ENCODE data around the gene TSPEAR. TPM values are rescaled to one million over a fixed set of nuclear protein-coding genes. Genes with fewer than 3 reads are reported as not detected.

The TSPEAR gene
- total RNA-seq, 1 donor from 2014 or later, result not detected

DNA sequence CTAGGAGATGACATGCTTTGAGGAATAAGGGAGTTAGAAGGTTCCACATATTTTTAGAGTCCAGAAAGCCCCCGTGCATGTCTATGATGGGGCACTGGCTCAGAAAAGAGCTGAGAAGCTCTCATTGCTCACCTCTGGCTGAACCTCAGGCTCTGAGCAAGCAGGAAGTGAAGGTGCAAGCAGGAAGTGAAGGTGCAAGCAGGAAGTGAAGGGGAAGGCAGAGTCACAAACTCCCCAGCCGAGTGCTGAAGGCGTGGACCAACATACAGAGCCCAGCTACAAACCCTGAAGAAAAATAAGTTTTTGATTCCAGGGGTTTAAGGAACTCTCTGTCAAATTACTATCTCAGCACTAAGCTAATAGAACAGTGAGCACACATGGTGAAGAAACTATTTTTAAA lies 92.5 kb downstream of the TSPEAR start:
- Mint-ChIP-seq H3K9me3 (ENCODE audit: low read depth) (peaks cover 32% of the 10 kb centered on the region), H3K4me1 (ENCODE audit: low read depth) (no peaks in the 10 kb centered on the region), H3K27ac (no peak overlapping the region), H3K27me3 (peaks cover 3% of the 10 kb centered on the region), H3K36me3 (ENCODE audit: insufficient read depth) (peaks cover 5% of the 10 kb centered on the region), H3K4me3 (ENCODE audit: low read depth) (no peak overlapping the region)
- TF ChIP-seq, protein P1, sequence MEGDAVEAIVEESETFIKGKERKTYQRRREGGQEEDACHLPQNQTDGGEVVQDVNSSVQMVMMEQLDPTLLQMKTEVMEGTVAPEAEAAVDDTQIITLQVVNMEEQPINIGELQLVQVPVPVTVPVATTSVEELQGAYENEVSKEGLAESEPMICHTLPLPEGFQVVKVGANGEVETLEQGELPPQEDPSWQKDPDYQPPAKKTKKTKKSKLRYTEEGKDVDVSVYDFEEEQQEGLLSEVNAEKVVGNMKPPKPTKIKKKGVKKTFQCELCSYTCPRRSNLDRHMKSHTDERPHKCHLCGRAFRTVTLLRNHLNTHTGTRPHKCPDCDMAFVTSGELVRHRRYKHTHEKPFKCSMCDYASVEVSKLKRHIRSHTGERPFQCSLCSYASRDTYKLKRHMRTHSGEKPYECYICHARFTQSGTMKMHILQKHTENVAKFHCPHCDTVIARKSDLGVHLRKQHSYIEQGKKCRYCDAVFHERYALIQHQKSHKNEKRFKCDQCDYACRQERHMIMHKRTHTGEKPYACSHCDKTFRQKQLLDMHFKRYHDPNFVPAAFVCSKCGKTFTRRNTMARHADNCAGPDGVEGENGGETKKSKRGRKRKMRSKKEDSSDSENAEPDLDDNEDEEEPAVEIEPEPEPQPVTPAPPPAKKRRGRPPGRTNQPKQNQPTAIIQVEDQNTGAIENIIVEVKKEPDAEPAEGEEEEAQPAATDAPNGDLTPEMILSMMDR (IDR thresholded peaks at IDR 0.05; ENCODE audit: unreplicated experiment), result no peak
- no peak for DNase-seq (ENCODE audit: low spot score, unreplicated experiment)

DNA sequence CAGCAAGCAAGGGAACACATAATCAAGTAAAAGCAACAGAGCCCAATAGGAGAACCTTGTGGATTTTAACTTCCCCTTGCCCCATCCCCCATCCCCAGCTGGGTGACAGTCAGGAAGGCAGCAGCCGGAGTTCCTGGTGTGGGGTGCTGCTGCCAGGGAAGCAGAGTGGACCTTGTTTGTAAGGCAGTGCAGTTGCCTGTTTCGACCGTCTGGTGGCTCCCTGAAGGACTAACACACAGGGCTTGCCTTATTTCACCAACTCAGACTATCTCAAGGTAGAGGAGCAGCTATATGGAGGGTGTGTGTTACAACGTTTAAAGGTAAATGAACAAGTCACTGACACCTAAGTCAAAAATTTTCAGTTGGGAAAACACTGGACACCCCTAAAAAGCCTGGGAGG lies 92.9 kb downstream of the TSPEAR start:
- Mint-ChIP-seq H3K36me3 (ENCODE audit: insufficient read depth) (peaks cover 5% of the 10 kb centered on the region), H3K4me1 (ENCODE audit: low read depth) (no peaks in the 10 kb centered on the region), H3K9me3 (ENCODE audit: low read depth) (peaks cover 28% of the 10 kb centered on the region), H3K4me3 (ENCODE audit: low read depth) (no peak overlapping the region), H3K27ac (no peak overlapping the region), H3K27me3 (peaks cover 3% of the 10 kb centered on the region)
- TF ChIP-seq, protein P1 (IDR thresholded peaks at IDR 0.05; ENCODE audit: unreplicated experiment), result peak; percentile 33
- no peak for DNase-seq (ENCODE audit: low spot score, unreplicated experiment)

DNA sequence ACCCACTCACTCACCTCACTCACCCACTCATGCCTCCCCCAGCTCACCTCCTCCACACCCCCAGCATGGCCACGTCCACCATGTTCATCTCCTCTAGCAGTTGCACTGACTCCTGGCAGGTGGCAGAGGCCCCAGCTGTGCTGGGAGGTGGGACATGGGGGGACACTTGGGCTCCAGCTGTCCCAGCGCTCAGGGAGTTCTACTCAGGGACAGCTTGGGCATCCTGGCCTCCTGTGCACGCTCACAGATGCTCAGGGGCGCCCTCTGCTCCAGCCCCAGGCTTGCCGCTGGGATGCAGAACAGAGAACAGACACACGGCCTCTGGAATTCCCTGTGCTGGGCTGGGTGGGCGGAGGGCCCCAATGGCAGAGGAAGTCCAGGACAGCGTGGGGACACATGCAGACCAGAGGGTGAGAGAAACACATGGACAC lies 94.3 kb downstream of the TSPEAR start:
- H3K27me3 Mint-ChIP-seq, result peaks cover 6% of the 10 kb centered on the region
- no peak for DNase-seq (ENCODE audit: low spot score, unreplicated experiment)
- H3K27ac Mint-ChIP-seq, result no peak overlapping the region
- no peak overlapping the region for H3K4me3 Mint-ChIP-seq (ENCODE audit: low read depth)
- TF ChIP-seq, protein P1 (IDR thresholded peaks at IDR 0.05; ENCODE audit: unreplicated experiment), result no peak
- H3K4me1 Mint-ChIP-seq (ENCODE audit: low read depth), result no peaks in the 10 kb centered on the region
- H3K36me3 Mint-ChIP-seq (ENCODE audit: insufficient read depth), result peaks cover 5% of the 10 kb centered on the region
- peaks cover 16% of the 10 kb centered on the region for H3K9me3 Mint-ChIP-seq (ENCODE audit: low read depth)

DNA sequence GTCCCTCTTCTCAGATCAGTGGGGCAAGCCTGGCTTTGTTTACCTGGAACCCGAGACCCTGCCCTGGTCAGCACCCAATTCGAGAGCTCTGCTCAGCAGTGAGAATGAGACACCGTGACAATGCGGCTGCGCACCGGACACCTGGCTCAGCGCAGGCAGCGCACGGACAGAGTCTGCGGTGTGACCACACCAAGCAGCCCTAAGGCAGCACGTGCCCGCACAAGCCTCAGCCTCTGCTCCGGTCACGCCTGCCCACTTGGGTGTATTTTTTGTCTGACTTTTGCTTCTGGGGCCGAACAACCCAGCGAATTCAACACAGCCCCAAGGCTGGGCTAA lies 94.8 kb downstream of the TSPEAR start:
- Mint-ChIP-seq H3K27me3 (peaks cover 6% of the 10 kb centered on the region), H3K4me1 (ENCODE audit: low read depth) (no peaks in the 10 kb centered on the region), H3K36me3 (ENCODE audit: insufficient read depth) (peaks cover 5% of the 10 kb centered on the region), H3K9me3 (ENCODE audit: low read depth) (peaks cover 13% of the 10 kb centered on the region), H3K27ac (no peak overlapping the region), H3K4me3 (ENCODE audit: low read depth) (no peak overlapping the region)
- TF ChIP-seq, protein P1 (IDR thresholded peaks at IDR 0.05; ENCODE audit: unreplicated experiment), result no peak
- DNase-seq (ENCODE audit: low spot score, unreplicated experiment), result no peak

DNA sequence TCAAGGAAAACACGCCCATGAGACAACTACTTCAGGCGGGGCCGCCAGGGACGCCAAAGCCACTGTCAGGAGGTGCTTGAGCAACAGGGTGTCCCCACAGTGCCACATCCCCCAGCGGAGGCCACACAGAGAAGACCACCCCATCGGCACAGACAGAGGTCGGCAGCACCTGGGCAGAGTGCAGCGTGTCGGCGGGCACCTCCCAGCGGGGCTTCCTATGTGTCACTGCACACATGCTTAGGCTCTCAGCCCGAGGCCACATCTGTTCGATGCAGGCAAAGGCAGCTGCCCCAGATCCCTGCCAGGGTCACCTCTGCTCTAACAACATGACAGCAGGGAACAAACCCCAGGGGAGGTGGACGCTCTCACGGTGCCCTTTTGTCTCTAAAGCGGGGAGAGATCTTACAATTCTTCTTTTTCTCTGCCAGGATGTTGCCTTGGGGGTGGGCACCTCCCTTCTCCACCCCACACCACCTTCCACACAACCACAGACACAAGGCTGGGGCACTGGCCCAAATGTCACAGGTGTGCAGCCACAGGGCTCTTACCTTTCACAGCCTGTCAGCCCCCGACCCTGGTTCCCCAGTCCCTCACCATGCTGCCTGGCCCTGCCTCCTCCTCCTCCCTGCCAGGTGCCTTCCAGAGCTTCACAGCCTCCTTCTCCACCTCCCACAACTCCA lies 95.3 kb downstream of the TSPEAR start:
- no peak overlapping the region for H3K4me3 Mint-ChIP-seq (ENCODE audit: low read depth)
- no peak for DNase-seq (ENCODE audit: low spot score, unreplicated experiment)

More for the DNA sequence above, 95.3 kb downstream of the TSPEAR start:
- Mint-ChIP-seq H3K9me3 (ENCODE audit: low read depth) (peaks cover 18% of the 10 kb centered on the region), H3K27me3 (peaks cover 6% of the 10 kb centered on the region), H3K4me1 (ENCODE audit: low read depth) (no peaks in the 10 kb centered on the region), H3K27ac (no peak overlapping the region), H3K36me3 (ENCODE audit: insufficient read depth) (peaks cover 5% of the 10 kb centered on the region)
- TF ChIP-seq, protein P1 (IDR thresholded peaks at IDR 0.05; ENCODE audit: unreplicated experiment), result no peak
